Large intestine (tissue), 3 donors: ENCODE measurements around the gene PRKAR1B. TPM values are rescaled to one million over a fixed set of nuclear protein-coding genes. Genes with fewer than 3 reads are reported as not detected.

Experiments used
- DNase-seq, 2 donors: peaks; one replicate each; pipeline versions ENCODE4 v3.0.0 to v3.0.0-alpha.2; 2013
- H3K27ac ChIP-seq: one replicate; pipeline ENCODE4 v1.5.1; 2013; ENCODE audit warnings: low read length
- H3K27me3 ChIP-seq: 2 replicates; pipeline ENCODE4 v1.6.1; 2013; ENCODE audit warnings: low read length; ENCODE audit not compliant: control insufficient read depth, insufficient read depth
- H3K36me3 ChIP-seq: 2 replicates; pipeline ENCODE4 v1.6.1; 2013; ENCODE audit warnings: low read length; ENCODE audit not compliant: control insufficient read depth, insufficient read depth
- H3K4me1 ChIP-seq: one replicate; pipeline ENCODE4 v1.6.1; 2013; ENCODE audit warnings: low read length; ENCODE audit not compliant: control insufficient read depth, insufficient read depth
- H3K4me3 ChIP-seq: one replicate; pipeline ENCODE4 v1.5.1; 2013; ENCODE audit warnings: low read length
- H3K9me3 ChIP-seq: one replicate; pipeline ENCODE4 v1.6.1; 2013; ENCODE audit warnings: mild to moderate bottlenecking, low read depth, low read length, moderate library complexity; ENCODE audit not compliant: control insufficient read depth
- WGBS: methylation state at CpG from one replicate; pipeline ENCODE4 v1.1.5; 2013; ENCODE audit warnings: low lambda C conversion rate; ENCODE audit not compliant: insufficient coverage; 5-methylcytosine and 5-hydroxymethylcytosine counted together
- polyA plus RNA-seq: library from polyadenylated mRNA; unstranded; fragments of 120-200 nt; gene quantifications from one replicate; pipeline ENCODE4 v1.2.1, GENCODE V29; 2013

Gene PRKAR1B
- polyA plus RNA-seq, 1 donor = 34.8 TPM

GRCh38 chr7:770741-771166 lies 43.7 kb upstream of the PRKAR1B start:
- peak in 1 of 2 donors; percentile 54 for DNase-seq
- no CpG with 5 or more reads among the region's 7 CpGs for WGBS
- no peak overlapping the region for H3K4me3 ChIP-seq
- no peaks in the 10 kb centered on the region for H3K27me3 ChIP-seq
- peaks cover 21% of the 10 kb centered on the region for H3K4me1 ChIP-seq
- H3K9me3 ChIP-seq = peaks cover 8% of the 10 kb centered on the region
- H3K27ac ChIP-seq = peak overlapping the region; percentile 87
- H3K36me3 ChIP-seq = peaks cover 61% of the 10 kb centered on the region

GRCh38 chr7:770336-770735 lies 43.3 kb upstream of the PRKAR1B start:
- Histone ChIP-seq H3K27ac (peak overlapping the region; percentile 87), H3K4me1 (peaks cover 21% of the 10 kb centered on the region), H3K36me3 (peaks cover 61% of the 10 kb centered on the region), H3K4me3 (no peak overlapping the region), H3K27me3 (no peaks in the 10 kb centered on the region), H3K9me3 (peaks cover 8% of the 10 kb centered on the region)
- no peak for DNase-seq
- no CpG with 5 or more reads among the region's 14 CpGs for WGBS

- Histone ChIP-seq H3K4me1 (peaks cover 21% of the 10 kb centered on the region), H3K36me3 (peaks cover 64% of the 10 kb centered on the region)
- no CpG with 5 or more reads among the region's 36 CpGs for WGBS
Observed at GRCh38 chr7:768881-769504, 41.9 kb upstream of the PRKAR1B start.

GRCh38 chr7:767941-768731 lies 41.1 kb upstream of the PRKAR1B start:
- DNase-seq = peak in 1 of 2 donors; percentile 55
- peaks cover 65% of the 10 kb centered on the region for H3K36me3 ChIP-seq
- H3K9me3 ChIP-seq = peaks cover 8% of the 10 kb centered on the region
- no peak overlapping the region for H3K27ac ChIP-seq
- no peaks in the 10 kb centered on the region for H3K27me3 ChIP-seq
- H3K4me3 ChIP-seq = no peak overlapping the region
- WGBS = no CpG with 5 or more reads among the region's 65 CpGs
- peaks cover 21% of the 10 kb centered on the region for H3K4me1 ChIP-seq

More at GRCh38 chr7:768881-769504, 41.9 kb upstream of the PRKAR1B start:
- Histone ChIP-seq H3K9me3 (peaks cover 8% of the 10 kb centered on the region), H3K27ac (no peak overlapping the region), H3K27me3 (no peaks in the 10 kb centered on the region), H3K4me3 (no peak overlapping the region)
- DNase-seq = peak in 1 of 2 donors; percentile 29

- no peak overlapping the region for H3K27ac ChIP-seq
- H3K9me3 ChIP-seq = peaks cover 8% of the 10 kb centered on the region
- no peak for DNase-seq
- H3K4me3 ChIP-seq = no peak overlapping the region
- no peaks in the 10 kb centered on the region for H3K27me3 ChIP-seq
- H3K36me3 ChIP-seq = peaks cover 65% of the 10 kb centered on the region
- H3K4me1 ChIP-seq = peaks cover 21% of the 10 kb centered on the region
- WGBS = 100% methylated on average over 1 of the region's 21 CpGs
Observed at GRCh38 chr7:767580-767940, 40.5 kb upstream of the PRKAR1B start.

- Histone ChIP-seq H3K4me1 (peaks cover 3% of the 10 kb centered on the region), H3K27me3 (no peaks in the 10 kb centered on the region), H3K36me3 (peaks cover 74% of the 10 kb centered on the region), H3K9me3 (peaks cover 8% of the 10 kb centered on the region), H3K27ac (no peak overlapping the region), H3K4me3 (no peak overlapping the region)
- WGBS = no CpG with 5 or more reads among the region's 7 CpGs
- DNase-seq = no peak
Observed at GRCh38 chr7:765383-765782, 38.3 kb upstream of the PRKAR1B start.

GRCh38 chr7:763762-764161 lies 36.7 kb upstream of the PRKAR1B start:
- no peaks in the 10 kb centered on the region for H3K27me3 ChIP-seq
- H3K27ac ChIP-seq = no peak overlapping the region
- peaks cover 8% of the 10 kb centered on the region for H3K9me3 ChIP-seq
- H3K36me3 ChIP-seq = peaks cover 76% of the 10 kb centered on the region
- no CpG with 5 or more reads among the region's 19 CpGs for WGBS
- DNase-seq = no peak
- no peaks in the 10 kb centered on the region for H3K4me1 ChIP-seq
- H3K4me3 ChIP-seq = no peak overlapping the region

GRCh38 chr7:762885-763284 lies 35.8 kb upstream of the PRKAR1B start:
- Histone ChIP-seq H3K4me1 (no peaks in the 10 kb centered on the region), H3K9me3 (peaks cover 5% of the 10 kb centered on the region), H3K27ac (no peak overlapping the region), H3K36me3 (peaks cover 75% of the 10 kb centered on the region), H3K4me3 (no peak overlapping the region), H3K27me3 (no peaks in the 10 kb centered on the region)
- WGBS = 60% methylated on average over 1 of the region's 5 CpGs
- no peak for DNase-seq

- H3K27me3 ChIP-seq = no peaks in the 10 kb centered on the region
- no peak for DNase-seq
- H3K9me3 ChIP-seq = peaks cover 10% of the 10 kb centered on the region
- H3K36me3 ChIP-seq = peaks cover 84% of the 10 kb centered on the region
- H3K4me3 ChIP-seq = no peak overlapping the region
- 100% methylated on average over 1 of the region's 11 CpGs for WGBS
- no peaks in the 10 kb centered on the region for H3K4me1 ChIP-seq
- no peak overlapping the region for H3K27ac ChIP-seq
Observed at GRCh38 chr7:761631-762030, 34.5 kb upstream of the PRKAR1B start.

GRCh38 chr7:761101-761500 lies 34.0 kb upstream of the PRKAR1B start:
- Histone ChIP-seq H3K27me3 (no peaks in the 10 kb centered on the region), H3K4me3 (no peak overlapping the region), H3K4me1 (no peaks in the 10 kb centered on the region), H3K9me3 (peaks cover 11% of the 10 kb centered on the region), H3K27ac (no peak overlapping the region), H3K36me3 (peaks cover 85% of the 10 kb centered on the region)
- DNase-seq = no peak
- 100% methylated on average over 2 of the region's 12 CpGs for WGBS
